T-cell (primary cell): Measurements from ENCODE around the gene OR7A5. TPM values are rescaled to one million over a fixed set of nuclear protein-coding genes. Genes with fewer than 3 reads are reported as not detected.

Experiments used
- total RNA-seq, 35 experiments: library from RNA in 6 of 35; stranded (reverse) in 6 of 35; fragments of 120-200 nt in 1 of 35; gene quantifications; one replicate each; pipeline versions ENCODE4 v1.2.1 to v1.2.4 and lab custom pipeline; 2013 to 2026

The OR7A5 gene
- total RNA-seq, 5 donors from 2014 or later (not counting 1 experiment from before 2014, with no cell fraction given): not detected

Other genes starting within 250 kb of the OR7A5 start
- not detected for gene ADGRE3, start 160.3 kb downstream of the OR7A5 start, total RNA-seq
- 10 to 100 TPM; 20.5 to 39.0 (median 30.4) TPM for gene ZNF333, start 145.1 kb downstream of the OR7A5 start, total RNA-seq
- gene ADGRE2, start 56.6 kb downstream of the OR7A5 start, total RNA-seq: 1 to 10 TPM in 2 of 5 donors, under 1 TPM in 3; 0.62 to 5.4 (median 0.82) TPM
- not detected for gene OR7C1, start within 50 bp of the OR7A5 start, total RNA-seq
- gene OR7A10, start 13.7 kb upstream of the OR7A5 start, total RNA-seq: not detected
- gene OR7A17, start 50.9 kb upstream of the OR7A5 start, total RNA-seq: not detected
- gene OR7C2, start 106.3 kb upstream of the OR7A5 start, total RNA-seq: not detected
- gene SLC1A6, start 144.7 kb upstream of the OR7A5 start, total RNA-seq: not detected
- not detected for gene CASP14, start 214.3 kb upstream of the OR7A5 start, total RNA-seq
- gene OR1I1, start 247.0 kb upstream of the OR7A5 start, total RNA-seq: not detected